ENCODE measurements around the gene FRS2. TPM values are rescaled to one million over a fixed set of nuclear protein-coding genes. Genes with fewer than 3 reads are reported as not detected.

The FRS2 gene
- total and polyA plus RNA-seq, 9 of the 15 experiments (the other 6 are each of a cell fraction or from before 2014, with no cell fraction given): 1.0 to 9.1 (median 6.0) TPM

GRCh38 chr12:69623970-69624369, 153.8 kb downstream of the FRS2 start (continued):
- TF ChIP-seq POLR2AphosphoS2 (IDR thresholded peaks at IDR 0.05; ENCODE audit: low read length) (no peak), RBFOX2 (IDR thresholded peaks at IDR 0.05; ENCODE audit: low read depth, low read length) (no peak), PTRF (tag; IDR thresholded peaks at IDR 0.05) (no peak), ZNF655 (CRISPR knock-in tag; IDR thresholded peaks at IDR 0.05) (no peak), ATF6 (CRISPR knock-in tag; IDR thresholded peaks at IDR 0.05) (peak; percentile 30; the same call in 1 of the 2 replicates), XRCC3 (IDR thresholded peaks at IDR 0.05) (no peak), MECOM (CRISPR knock-in tag; IDR thresholded peaks at IDR 0.05) (peak; percentile 74; the same call in 1 of the 2 replicates), EWSR1 (IDR thresholded peaks at IDR 0.05; ENCODE audit: borderline replicate concordance, low read depth, partially characterized antibody) (no peak), TBP (optimal IDR thresholded peaks at IDR 0.05; ENCODE audit: low read depth, low read length) (peak; percentile 31), CXXC5 (CRISPR knock-in tag; IDR thresholded peaks at IDR 0.05) (peak; percentile 99), ZNF785 (CRISPR knock-in tag; IDR thresholded peaks at IDR 0.05) (no peak), ZBTB43 (CRISPR knock-in tag; IDR thresholded peaks at IDR 0.05) (no peak), ZNF318 (IDR thresholded peaks at IDR 0.05; ENCODE audit: borderline replicate concordance in 1 of 2, low read depth in 1 of 2) (peak in 1 of 2 experiments; percentile 84; a peak in 2 of 4 replicates), ZFX (CRISPR knock-in tag; IDR thresholded peaks at IDR 0.05) (peak; percentile 65), RFX5 (IDR thresholded peaks at IDR 0.05; ENCODE audit: low read depth, low read length) (no peak)

Data from K562 (cell line).